ENCODE data around the gene LDHAL6B.

The LDHAL6B gene

GRCh38 chr15:59245559-59245958, 38.9 kb downstream of the LDHAL6B start:
- Histone ChIP-seq H3K36me3 (ENCODE audit: control insufficient read depth, insufficient read depth, low read length) (no peaks in the 10 kb centered on the region), H3K27ac (ENCODE audit: insufficient read depth, low read length, poor library complexity, severe bottlenecking) (no peak overlapping the region), H3K27me3 (replicated peaks; ENCODE audit: control insufficient read depth, insufficient read depth, low read length, poor library complexity, severe bottlenecking) (no peaks in the 10 kb centered on the region), H3K4me1 (ENCODE audit: control insufficient read depth, insufficient read depth, low read length, poor library complexity, severe bottlenecking) (no peaks in the 10 kb centered on the region), H3K9me3 (ENCODE audit: control insufficient read depth, low read length) (no peaks in the 10 kb centered on the region), H3K4me3 (ENCODE audit: insufficient read depth, low read depth, low read length, poor library complexity, severe bottlenecking) (no peak overlapping the region)
- DNase-seq = no peak

GRCh38 chr15:59247364-59247763, 40.7 kb downstream of the LDHAL6B start:
- H3K9me3 ChIP-seq (ENCODE audit: control insufficient read depth, low read length) = no peaks in the 10 kb centered on the region
- no peaks in the 10 kb centered on the region for H3K27me3 ChIP-seq (replicated peaks; ENCODE audit: control insufficient read depth, insufficient read depth, low read length, poor library complexity, severe bottlenecking)
- H3K4me1 ChIP-seq (ENCODE audit: control insufficient read depth, insufficient read depth, low read length, poor library complexity, severe bottlenecking) = no peaks in the 10 kb centered on the region
- no peak overlapping the region for H3K27ac ChIP-seq (ENCODE audit: insufficient read depth, low read length, poor library complexity, severe bottlenecking)
- no peak overlapping the region for H3K4me3 ChIP-seq (ENCODE audit: insufficient read depth, low read depth, low read length, poor library complexity, severe bottlenecking)
- peak in 1 of 3 donors; percentile 16 for DNase-seq
- no peaks in the 10 kb centered on the region for H3K36me3 ChIP-seq (ENCODE audit: control insufficient read depth, insufficient read depth, low read length)

GRCh38 chr15:59249816-59250215, 43.2 kb downstream of the LDHAL6B start:
- no peak overlapping the region for H3K4me3 ChIP-seq (ENCODE audit: insufficient read depth, low read depth, low read length, poor library complexity, severe bottlenecking)
- H3K36me3 ChIP-seq (ENCODE audit: control insufficient read depth, insufficient read depth, low read length) = no peaks in the 10 kb centered on the region
- no peak for DNase-seq
- no peak overlapping the region for H3K27ac ChIP-seq (ENCODE audit: insufficient read depth, low read length, poor library complexity, severe bottlenecking)
- no peaks in the 10 kb centered on the region for H3K9me3 ChIP-seq (ENCODE audit: control insufficient read depth, low read length)
- H3K27me3 ChIP-seq (replicated peaks; ENCODE audit: control insufficient read depth, insufficient read depth, low read length, poor library complexity, severe bottlenecking) = no peaks in the 10 kb centered on the region
- H3K4me1 ChIP-seq (ENCODE audit: control insufficient read depth, insufficient read depth, low read length, poor library complexity, severe bottlenecking) = no peaks in the 10 kb centered on the region

- no peaks in the 10 kb centered on the region for H3K27me3 ChIP-seq (replicated peaks; ENCODE audit: control insufficient read depth, insufficient read depth, low read length, poor library complexity, severe bottlenecking)
- H3K27ac ChIP-seq (ENCODE audit: insufficient read depth, low read length, poor library complexity, severe bottlenecking) = no peak overlapping the region
- no peaks in the 10 kb centered on the region for H3K9me3 ChIP-seq (ENCODE audit: control insufficient read depth, low read length)
- no peak overlapping the region for H3K4me3 ChIP-seq (ENCODE audit: insufficient read depth, low read depth, low read length, poor library complexity, severe bottlenecking)
- no peaks in the 10 kb centered on the region for H3K36me3 ChIP-seq (ENCODE audit: control insufficient read depth, insufficient read depth, low read length)
- H3K4me1 ChIP-seq (ENCODE audit: control insufficient read depth, insufficient read depth, low read length, poor library complexity, severe bottlenecking) = no peaks in the 10 kb centered on the region
- no peak for DNase-seq
These were observed 43.6 kb downstream of the LDHAL6B start for GRCh38 chr15:59250249-59250648.

- Histone ChIP-seq H3K9me3 (ENCODE audit: control insufficient read depth, low read length) (no peaks in the 10 kb centered on the region), H3K27me3 (replicated peaks; ENCODE audit: control insufficient read depth, insufficient read depth, low read length, poor library complexity, severe bottlenecking) (no peaks in the 10 kb centered on the region), H3K36me3 (ENCODE audit: control insufficient read depth, insufficient read depth, low read length) (no peaks in the 10 kb centered on the region), H3K4me1 (ENCODE audit: control insufficient read depth, insufficient read depth, low read length, poor library complexity, severe bottlenecking) (peaks cover 6% of the 10 kb centered on the region), H3K4me3 (ENCODE audit: insufficient read depth, low read depth, low read length, poor library complexity, severe bottlenecking) (no peak overlapping the region), H3K27ac (ENCODE audit: insufficient read depth, low read length, poor library complexity, severe bottlenecking) (no peak overlapping the region)
- no peak for DNase-seq
These were observed 44.6 kb downstream of the LDHAL6B start for GRCh38 chr15:59251001-59251845.

GRCh38 chr15:59252137-59252536, 45.5 kb downstream of the LDHAL6B start:
- DNase-seq = no peak
- H3K4me1 ChIP-seq (ENCODE audit: control insufficient read depth, insufficient read depth, low read length, poor library complexity, severe bottlenecking) = peaks cover 6% of the 10 kb centered on the region

GRCh38 chr15:59255680-59256336, 49.2 kb downstream of the LDHAL6B start:
- no peaks in the 10 kb centered on the region for H3K36me3 ChIP-seq (ENCODE audit: control insufficient read depth, insufficient read depth, low read length)
- DNase-seq = no peak

More at GRCh38 chr15:59252137-59252536, 45.5 kb downstream of the LDHAL6B start:
- Histone ChIP-seq H3K4me3 (ENCODE audit: insufficient read depth, low read depth, low read length, poor library complexity, severe bottlenecking) (no peak overlapping the region), H3K27me3 (replicated peaks; ENCODE audit: control insufficient read depth, insufficient read depth, low read length, poor library complexity, severe bottlenecking) (no peaks in the 10 kb centered on the region), H3K27ac (ENCODE audit: insufficient read depth, low read length, poor library complexity, severe bottlenecking) (no peak overlapping the region), H3K9me3 (ENCODE audit: control insufficient read depth, low read length) (no peaks in the 10 kb centered on the region), H3K36me3 (ENCODE audit: control insufficient read depth, insufficient read depth, low read length) (no peaks in the 10 kb centered on the region)

GRCh38 chr15:59256482-59256881, 49.8 kb downstream of the LDHAL6B start:
- Histone ChIP-seq H3K27me3 (replicated peaks; ENCODE audit: control insufficient read depth, insufficient read depth, low read length, poor library complexity, severe bottlenecking) (no peaks in the 10 kb centered on the region), H3K27ac (ENCODE audit: insufficient read depth, low read length, poor library complexity, severe bottlenecking) (no peak overlapping the region), H3K9me3 (ENCODE audit: control insufficient read depth, low read length) (no peaks in the 10 kb centered on the region), H3K4me3 (ENCODE audit: insufficient read depth, low read depth, low read length, poor library complexity, severe bottlenecking) (no peak overlapping the region), H3K4me1 (ENCODE audit: control insufficient read depth, insufficient read depth, low read length, poor library complexity, severe bottlenecking) (peaks cover 6% of the 10 kb centered on the region), H3K36me3 (ENCODE audit: control insufficient read depth, insufficient read depth, low read length) (no peaks in the 10 kb centered on the region)
- no peak for DNase-seq

More at GRCh38 chr15:59255680-59256336, 49.2 kb downstream of the LDHAL6B start:
- Histone ChIP-seq H3K27me3 (replicated peaks; ENCODE audit: control insufficient read depth, insufficient read depth, low read length, poor library complexity, severe bottlenecking) (no peaks in the 10 kb centered on the region), H3K9me3 (ENCODE audit: control insufficient read depth, low read length) (no peaks in the 10 kb centered on the region), H3K4me3 (ENCODE audit: insufficient read depth, low read depth, low read length, poor library complexity, severe bottlenecking) (no peak overlapping the region), H3K27ac (ENCODE audit: insufficient read depth, low read length, poor library complexity, severe bottlenecking) (no peak overlapping the region), H3K4me1 (ENCODE audit: control insufficient read depth, insufficient read depth, low read length, poor library complexity, severe bottlenecking) (peaks cover 6% of the 10 kb centered on the region)

- H3K27me3 ChIP-seq (replicated peaks; ENCODE audit: control insufficient read depth, insufficient read depth, low read length, poor library complexity, severe bottlenecking) = no peaks in the 10 kb centered on the region
- no peak for DNase-seq
- peaks cover 6% of the 10 kb centered on the region for H3K4me1 ChIP-seq (ENCODE audit: control insufficient read depth, insufficient read depth, low read length, poor library complexity, severe bottlenecking)
- H3K27ac ChIP-seq (ENCODE audit: insufficient read depth, low read length, poor library complexity, severe bottlenecking) = no peak overlapping the region
- H3K4me3 ChIP-seq (ENCODE audit: insufficient read depth, low read depth, low read length, poor library complexity, severe bottlenecking) = no peak overlapping the region
- H3K9me3 ChIP-seq (ENCODE audit: control insufficient read depth, low read length) = no peaks in the 10 kb centered on the region
- no peaks in the 10 kb centered on the region for H3K36me3 ChIP-seq (ENCODE audit: control insufficient read depth, insufficient read depth, low read length)
These were observed 50.5 kb downstream of the LDHAL6B start for GRCh38 chr15:59257140-59257539.
